SKM-1 (cell line): ENCODE data around the gene MUC5B.
"Not testable (repeated sequence)": the region's sequence is repeated elsewhere in the genome, so short reads cannot be mapped to it uniquely, and the experiment has no call there.

Experiments
- DNase-seq: peaks from one replicate; lab custom pipeline; 2025; ENCODE audit not compliant: unreplicated experiment; lab: John Stamatoyannopoulos, UW

Gene MUC5B, protein sequence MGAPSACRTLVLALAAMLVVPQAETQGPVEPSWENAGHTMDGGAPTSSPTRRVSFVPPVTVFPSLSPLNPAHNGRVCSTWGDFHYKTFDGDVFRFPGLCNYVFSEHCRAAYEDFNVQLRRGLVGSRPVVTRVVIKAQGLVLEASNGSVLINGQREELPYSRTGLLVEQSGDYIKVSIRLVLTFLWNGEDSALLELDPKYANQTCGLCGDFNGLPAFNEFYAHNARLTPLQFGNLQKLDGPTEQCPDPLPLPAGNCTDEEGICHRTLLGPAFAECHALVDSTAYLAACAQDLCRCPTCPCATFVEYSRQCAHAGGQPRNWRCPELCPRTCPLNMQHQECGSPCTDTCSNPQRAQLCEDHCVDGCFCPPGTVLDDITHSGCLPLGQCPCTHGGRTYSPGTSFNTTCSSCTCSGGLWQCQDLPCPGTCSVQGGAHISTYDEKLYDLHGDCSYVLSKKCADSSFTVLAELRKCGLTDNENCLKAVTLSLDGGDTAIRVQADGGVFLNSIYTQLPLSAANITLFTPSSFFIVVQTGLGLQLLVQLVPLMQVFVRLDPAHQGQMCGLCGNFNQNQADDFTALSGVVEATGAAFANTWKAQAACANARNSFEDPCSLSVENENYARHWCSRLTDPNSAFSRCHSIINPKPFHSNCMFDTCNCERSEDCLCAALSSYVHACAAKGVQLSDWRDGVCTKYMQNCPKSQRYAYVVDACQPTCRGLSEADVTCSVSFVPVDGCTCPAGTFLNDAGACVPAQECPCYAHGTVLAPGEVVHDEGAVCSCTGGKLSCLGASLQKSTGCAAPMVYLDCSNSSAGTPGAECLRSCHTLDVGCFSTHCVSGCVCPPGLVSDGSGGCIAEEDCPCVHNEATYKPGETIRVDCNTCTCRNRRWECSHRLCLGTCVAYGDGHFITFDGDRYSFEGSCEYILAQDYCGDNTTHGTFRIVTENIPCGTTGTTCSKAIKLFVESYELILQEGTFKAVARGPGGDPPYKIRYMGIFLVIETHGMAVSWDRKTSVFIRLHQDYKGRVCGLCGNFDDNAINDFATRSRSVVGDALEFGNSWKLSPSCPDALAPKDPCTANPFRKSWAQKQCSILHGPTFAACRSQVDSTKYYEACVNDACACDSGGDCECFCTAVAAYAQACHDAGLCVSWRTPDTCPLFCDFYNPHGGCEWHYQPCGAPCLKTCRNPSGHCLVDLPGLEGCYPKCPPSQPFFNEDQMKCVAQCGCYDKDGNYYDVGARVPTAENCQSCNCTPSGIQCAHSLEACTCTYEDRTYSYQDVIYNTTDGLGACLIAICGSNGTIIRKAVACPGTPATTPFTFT (N-terminal part only)

DNA sequence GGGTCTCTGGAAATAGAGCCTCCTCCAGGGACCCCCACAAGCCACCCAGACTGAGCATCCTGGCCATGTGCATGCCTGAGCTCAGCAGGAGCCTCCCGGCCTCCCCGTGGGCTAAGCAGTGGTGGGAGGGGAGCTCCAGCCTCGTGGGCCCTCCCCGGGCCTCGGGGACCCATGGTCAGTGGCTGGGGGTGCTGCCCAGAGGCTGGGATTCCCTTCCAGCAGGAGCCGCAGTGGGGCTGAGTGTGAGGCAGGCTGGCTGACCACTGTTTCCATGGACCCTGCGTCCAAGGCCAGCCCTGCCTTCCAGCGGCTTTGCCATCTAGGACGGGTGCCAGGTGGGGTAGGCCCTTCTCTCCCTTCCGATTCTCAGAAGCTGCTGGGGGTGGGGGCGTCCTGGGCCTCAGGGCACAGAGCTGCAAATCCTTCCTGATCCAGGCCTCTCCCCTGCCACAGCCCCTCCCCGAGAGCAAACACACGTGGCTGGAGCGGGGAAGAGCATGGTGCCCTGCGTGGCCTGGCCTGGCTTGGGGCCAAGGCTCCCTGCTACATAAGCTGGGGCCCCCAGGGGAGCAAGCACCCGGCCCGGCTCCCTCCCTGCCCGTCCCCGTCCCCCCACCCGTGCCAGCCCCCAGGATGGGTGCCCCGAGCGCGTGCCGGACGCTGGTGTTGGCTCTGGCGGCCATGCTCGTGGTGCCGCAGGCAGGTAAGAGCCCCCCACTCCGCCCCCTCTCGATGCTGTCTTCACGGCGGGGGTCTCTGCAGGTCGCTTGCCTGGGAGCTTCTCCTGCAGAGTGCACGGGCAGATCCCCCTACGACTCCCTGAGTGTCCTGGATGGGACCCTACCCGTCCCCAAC lies at the start of gene MUC5B:
TSS of gene MUC5B (plus strand) at position 576 of the 855 bp plus-strand sequence. CDS start at position 634, 58 bp downstream.
- DNase-seq, result no peak

DNA sequence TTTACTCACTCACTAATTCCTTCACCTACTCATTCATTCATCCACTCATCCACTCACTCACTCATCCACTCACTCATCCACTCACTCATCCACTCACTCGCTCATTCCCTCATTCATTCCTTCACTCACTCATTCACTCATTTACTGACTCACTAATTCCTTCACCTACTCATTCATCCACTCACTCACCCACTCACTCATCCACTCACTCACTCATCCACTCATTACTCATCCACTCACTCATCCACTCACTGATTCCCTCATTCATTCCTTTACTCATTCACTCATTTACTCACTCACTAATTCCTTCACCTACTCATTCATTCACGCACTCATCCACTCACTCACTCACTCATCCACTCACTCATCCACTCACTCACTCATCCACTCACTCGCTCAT lies 49.5 kb upstream of the MUC5B start:
- DNase-seq, result not testable (repeated sequence)

DNA sequence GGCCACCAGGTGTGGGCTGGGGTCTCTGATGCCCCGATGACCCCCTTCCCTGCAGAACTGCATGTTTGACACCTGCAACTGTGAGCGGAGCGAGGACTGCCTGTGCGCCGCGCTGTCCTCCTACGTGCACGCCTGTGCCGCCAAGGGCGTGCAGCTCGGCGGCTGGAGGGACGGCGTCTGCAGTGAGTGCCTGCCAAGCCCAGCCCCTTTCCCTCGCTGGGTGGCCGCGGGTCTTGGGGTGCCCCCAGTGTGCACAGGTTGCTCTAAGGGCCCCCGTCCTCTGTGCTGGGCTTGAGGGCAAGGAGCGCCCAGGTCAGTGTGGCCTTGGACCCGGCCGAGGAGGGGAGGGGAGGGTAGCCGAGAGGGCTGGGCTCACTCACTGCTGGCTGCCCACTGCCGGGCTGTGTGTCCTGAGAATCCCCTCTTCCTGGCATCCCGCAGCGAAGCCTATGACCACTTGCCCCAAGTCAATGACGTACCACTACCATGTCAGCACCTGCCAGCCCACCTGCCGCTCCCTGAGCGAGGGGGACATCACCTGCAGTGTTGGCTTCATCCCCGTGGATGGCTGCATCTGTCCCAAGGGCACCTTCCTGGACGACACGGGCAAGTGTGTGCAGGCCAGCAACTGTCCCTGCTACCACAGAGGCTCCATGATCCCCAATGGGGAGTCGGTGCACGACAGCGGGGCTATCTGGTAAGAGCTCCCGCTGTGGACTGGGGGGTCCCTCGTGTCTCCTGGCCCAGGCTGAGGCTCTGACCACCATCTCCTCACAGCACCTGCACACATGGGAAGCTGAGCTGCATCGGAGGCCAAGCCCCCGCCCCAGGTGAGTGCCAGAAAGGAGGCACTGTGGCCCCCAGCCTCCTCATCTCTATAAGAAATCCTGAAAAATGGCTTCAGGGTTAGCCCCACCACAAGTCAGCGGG lies 48.2 kb upstream of the MUC5B start:
- no peak for DNase-seq

DNA sequence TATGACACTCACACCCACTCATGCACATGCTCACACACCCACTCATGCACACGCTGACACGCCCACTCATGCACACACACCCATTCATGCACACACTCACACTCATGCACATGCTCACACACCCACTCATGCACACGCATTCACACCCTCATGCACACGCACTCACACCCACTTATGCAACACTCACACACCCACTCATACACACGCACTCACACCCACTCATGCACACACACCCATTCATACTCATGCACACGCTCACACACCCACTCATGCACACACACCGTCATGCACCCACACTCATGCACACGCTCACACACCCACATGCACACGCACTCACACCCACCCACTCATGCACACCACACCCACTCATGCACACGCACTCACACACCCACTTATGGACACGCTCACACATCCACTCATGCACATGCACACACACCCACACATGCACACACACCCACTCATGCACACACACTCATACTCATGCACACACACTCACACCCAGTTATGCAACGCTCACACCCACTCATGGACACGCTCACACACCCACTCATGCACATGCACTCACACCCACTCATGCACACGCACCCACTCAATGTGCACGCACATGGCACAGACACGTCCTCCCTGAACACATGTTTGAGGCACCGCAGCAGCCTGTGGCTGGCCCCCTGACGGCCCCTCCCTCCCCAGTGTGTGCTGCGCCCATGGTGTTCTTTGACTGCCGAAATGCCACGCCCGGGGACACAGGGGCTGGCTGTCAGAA lies 47.2 kb upstream of the MUC5B start:
- no peak for DNase-seq

DNA sequence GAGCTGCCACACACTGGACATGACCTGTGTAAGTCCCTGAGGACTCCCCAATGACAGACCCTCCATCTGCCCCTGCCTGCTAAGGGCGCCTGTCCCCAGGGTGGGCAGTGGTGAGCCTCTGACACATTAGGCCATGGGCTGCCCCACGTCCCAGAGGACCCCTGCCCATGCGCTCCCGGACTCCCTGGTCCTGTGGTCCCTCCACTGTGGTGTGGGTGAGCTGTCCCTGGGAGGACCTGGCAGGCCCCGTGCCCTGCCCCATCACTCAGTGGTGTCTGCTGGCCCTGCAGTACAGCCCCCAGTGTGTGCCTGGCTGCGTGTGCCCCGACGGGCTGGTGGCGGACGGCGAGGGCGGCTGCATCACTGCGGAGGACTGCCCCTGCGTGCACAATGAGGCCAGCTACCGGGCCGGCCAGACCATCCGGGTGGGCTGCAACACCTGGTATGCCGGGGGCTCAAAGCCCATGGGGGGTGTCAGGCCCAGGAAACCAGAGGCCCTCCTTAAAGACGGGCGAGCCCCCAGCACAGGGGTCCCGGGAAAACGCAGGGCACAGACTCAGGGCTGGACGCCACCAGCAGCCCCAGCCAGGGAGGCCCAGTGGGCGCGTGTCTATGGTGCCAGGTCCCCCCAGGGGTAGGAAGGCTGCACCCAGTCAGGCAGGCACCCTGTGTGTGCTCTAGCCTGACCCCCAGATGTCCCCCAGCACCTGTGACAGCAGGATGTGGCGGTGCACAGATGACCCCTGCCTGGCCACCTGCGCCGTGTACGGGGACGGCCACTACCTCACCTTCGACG lies 46.4 kb upstream of the MUC5B start:
- no peak for DNase-seq

DNA sequence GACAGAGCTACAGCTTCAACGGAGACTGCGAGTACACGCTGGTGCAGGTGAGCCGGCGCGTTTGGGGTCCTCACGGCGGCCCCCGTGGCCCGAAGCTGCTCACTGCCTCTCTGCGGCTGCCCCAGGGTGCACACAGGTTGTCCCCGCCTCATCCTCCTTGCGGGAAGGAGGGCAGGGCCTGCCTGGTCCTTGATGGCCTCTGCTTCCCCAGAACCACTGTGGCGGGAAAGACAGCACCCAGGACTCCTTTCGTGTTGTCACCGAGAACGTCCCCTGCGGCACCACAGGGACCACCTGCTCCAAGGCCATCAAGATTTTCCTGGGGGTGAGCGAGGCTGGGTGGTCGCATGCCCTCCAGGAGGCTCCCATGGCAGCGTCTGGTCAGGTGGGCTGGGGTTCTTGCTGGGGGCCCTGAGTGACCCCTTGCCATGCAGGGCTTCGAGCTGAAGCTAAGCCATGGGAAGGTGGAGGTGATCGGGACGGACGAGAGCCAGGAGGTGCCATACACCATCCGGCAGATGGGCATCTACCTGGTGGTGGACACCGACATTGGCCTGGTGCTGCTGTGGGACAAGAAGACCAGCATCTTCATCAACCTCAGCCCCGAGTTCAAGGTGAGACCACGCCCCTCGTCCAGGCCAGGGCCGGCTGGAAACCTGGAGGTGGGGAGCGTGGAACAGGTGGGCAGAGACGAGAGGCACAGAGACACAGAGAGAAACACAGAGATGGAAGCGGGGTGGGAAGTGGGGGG lies 45.7 kb upstream of the MUC5B start:
- DNase-seq, result no peak

DNA sequence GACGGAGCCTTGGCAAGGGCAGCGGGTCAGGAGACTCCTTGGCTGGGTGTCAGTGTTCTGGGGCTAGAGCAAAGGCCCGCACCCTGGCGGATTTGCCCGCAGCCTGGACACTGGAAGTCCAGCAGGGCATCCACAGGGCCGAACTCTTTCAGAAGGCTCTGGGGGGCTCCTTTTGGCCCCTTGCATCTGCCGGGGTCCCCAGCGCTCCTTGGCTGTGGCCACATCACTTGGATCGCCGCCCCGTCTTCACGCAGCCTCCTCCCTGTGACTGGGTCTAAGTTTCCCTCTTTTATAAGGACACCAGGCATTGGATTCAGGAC lies 45.1 kb upstream of the MUC5B start:
- DNase-seq, result no peak

DNA sequence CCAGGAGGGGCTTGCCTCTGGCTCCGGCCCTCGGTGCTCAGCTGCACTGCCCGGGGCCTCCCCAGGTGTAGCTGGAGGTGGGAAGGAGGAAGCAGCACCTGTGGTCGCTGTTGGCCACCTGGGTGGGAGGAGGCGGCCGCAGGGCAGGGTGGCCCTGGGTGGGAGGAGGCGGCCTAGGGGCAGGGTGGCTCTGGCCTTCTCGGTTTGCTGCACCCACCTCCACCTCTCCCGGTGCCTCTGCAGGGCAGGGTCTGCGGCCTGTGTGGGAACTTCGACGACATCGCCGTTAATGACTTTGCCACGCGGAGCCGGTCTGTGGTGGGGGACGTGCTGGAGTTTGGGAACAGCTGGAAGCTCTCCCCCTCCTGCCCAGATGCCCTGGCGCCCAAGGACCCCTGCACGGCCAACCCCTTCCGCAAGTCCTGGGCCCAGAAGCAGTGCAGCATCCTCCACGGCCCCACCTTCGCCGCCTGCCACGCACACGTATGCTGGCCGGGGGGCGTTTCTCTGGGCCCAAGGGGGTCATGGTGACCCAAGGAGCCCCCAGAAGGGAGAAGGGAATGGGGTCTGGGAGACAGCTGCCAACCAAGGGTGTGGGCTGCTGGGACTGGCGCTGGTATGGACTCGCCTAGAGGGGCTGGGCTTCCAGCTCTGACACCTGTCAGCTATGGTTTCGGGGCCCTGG lies 44.5 kb upstream of the MUC5B start:
- no peak for DNase-seq

DNA sequence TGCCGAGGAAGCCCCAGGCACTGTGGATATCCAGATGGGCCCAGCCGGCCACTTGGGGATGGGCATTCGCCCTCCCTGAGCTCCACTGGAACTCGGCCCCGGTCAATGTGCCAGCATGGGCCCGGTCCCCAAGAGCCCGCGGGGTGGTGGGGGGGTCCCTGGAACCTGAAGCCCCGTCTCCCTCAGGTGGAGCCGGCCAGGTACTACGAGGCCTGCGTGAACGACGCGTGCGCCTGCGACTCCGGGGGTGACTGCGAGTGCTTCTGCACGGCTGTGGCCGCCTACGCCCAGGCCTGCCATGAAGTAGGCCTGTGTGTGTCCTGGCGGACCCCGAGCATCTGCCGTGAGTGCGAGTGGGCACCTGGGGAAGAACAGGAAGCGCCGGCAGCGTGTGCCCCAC lies 44.0 kb upstream of the MUC5B start:
- no peak for DNase-seq

DNA sequence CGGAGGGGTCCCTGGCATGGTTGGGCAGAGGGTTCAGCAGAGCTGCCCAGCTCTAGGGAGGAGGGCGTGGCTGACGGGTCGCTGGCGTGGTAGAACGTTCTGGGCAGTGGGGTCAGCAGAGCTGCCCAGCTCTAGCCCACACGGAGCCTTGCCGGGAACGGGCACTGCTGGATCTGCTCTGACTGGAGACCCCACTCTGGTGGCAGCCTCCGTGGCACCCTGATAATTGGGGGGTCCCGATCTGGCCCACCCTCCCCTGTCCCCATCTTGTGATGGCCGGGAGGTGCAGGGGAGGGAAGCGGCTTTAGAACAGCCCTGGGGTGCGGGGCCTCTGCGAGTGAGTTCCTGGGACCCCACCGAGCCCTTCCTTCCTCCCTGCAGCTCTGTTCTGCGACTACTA lies 43.2 kb upstream of the MUC5B start:
- no peak for DNase-seq

DNA sequence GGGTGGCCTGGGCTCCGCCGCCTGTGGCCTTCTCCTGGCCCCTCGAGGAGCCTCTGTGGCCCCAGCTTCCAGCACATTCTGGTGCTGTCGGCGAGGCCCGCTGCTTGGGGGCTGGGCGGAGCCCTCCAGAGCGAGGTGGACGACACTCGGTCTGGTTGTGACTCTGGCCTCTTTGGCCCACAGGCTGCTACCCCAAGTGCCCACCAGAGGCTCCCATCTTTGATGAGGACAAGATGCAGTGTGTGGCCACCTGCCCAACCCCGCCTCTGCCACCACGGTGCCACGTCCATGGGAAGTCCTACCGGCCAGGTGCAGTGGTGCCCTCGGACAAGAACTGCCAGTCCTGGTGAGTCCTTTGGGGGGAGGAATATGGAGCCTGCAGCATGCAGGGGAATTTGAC lies 42.7 kb upstream of the MUC5B start:
- no peak for DNase-seq

DNA sequence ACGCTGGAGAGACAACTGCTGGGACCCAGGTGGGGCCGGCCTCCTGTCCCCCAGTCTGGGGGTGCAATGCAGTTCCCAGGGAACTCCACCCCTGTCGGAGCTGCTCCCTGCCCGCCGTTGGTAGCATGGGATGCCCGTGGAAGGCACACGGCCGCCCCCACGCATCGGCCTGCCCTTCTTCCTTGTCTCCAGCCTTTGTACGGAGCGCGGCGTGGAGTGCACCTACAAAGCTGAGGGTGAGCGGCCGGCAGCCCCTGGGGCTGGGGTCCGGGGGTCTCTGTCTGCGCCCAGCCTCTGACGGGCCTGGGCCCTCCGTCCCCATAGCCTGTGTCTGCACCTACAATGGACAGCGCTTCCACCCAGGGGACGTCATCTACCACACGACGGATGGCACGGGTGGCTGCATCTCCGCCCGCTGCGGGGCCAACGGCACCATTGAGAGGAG lies 41.9 kb upstream of the MUC5B start:
- DNase-seq, result no peak

DNA sequence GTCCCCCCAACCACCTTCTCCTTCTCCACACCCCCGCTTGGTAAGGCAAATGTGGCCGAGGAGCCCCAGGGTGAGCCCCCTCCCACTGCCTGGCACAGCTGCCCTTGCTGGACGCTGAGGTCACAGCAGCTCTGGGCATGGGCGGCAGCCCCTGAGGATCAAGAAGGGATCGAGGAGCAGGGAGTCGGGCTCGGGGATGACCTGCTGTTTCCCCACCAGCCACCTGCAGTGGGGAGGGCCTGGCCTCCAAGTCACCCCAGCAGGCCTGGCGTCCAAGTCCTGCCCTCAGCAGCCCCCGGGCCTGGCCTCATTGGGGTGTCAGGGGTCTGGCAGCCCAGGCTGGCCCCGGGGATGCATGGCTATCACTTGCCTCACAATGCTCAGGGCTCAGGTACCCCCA lies 41.4 kb upstream of the MUC5B start:
- DNase-seq, result no peak

DNA sequence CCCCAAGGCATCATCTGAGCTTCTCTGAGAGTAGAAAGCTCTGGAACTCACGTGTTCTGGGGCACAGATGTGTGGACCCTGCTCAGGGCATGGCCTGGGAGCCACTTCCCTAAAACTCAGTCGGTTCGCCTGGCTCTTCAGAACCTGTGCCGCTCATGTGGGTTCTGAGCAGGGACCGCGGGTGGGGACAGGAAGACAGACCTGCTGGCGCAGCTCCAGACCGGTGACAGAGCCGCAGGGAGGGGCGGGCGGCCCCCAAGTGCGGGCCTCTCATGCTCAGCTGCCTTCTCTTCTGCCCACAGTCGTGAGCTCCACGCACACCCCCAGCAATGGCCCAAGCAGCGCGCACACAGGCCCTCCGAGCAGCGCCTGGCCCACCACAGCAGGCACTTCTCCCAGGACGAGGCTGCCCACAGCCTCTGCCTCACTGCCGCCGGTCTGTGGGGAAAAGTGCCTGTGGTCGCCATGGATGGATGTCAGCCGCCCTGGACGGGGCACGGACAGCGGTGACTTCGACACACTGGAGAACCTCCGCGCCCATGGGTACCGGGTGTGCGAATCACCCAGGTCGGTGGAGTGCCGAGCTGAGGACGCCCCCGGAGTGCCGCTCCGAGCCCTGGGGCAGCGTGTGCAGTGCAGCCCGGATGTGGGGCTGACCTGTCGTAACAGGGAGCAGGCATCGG lies 40.9 kb upstream of the MUC5B start:
- DNase-seq, result no peak

DNA sequence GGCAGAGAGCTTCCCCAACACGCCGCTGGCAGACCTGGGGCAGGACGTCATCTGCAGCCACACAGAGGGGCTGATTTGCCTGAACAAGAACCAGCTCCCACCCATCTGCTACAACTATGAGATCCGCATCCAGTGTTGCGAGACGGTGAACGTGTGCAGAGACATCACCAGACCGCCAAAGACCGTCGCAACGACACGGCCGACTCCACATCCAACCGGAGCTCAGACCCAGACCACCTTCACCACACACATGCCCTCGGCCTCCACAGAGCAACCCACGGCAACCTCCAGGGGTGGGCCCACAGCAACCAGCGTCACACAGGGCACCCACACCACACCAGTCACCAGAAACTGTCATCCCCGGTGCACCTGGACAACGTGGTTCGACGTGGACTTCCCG lies 38.7 kb upstream of the MUC5B start:
- DNase-seq, result not testable (repeated sequence)
